GM19238 (cell line): Measurements from ENCODE around the gene DCAF8.

Source experiments
- DNase-seq: peaks from one replicate; pipeline ENCODE4 v3.0.0; 2011; ENCODE audit warnings: low spot score; ENCODE audit not compliant: insufficient read length

Gene DCAF8

GRCh38 chr1:160205242-160206035 lies 56.9 kb downstream of the DCAF8 start, which contains the start of gene PEA15:
Gene PEA15 (plus strand): TSS chr1:160205384. CDS start chr1:160211545, 6,161 bp downstream.
- DNase-seq, result peak; percentile 79

- DNase-seq, result peak; percentile 65
Measured at GRCh38 chr1:160204526-160205241, 57.7 kb downstream of the DCAF8 start.

- no peak for DNase-seq
Measured at GRCh38 chr1:160200786-160201185, 61.6 kb downstream of the DCAF8 start.

- DNase-seq, result no peak
Measured at GRCh38 chr1:160197231-160197630, 65.1 kb downstream of the DCAF8 start.

GRCh38 chr1:160196143-160196542 lies 66.2 kb downstream of the DCAF8 start:
- DNase-seq, result no peak

- DNase-seq, result no peak
Measured at GRCh38 chr1:160194737-160195059, 67.7 kb downstream of the DCAF8 start.

GRCh38 chr1:160193832-160194736 lies 68.3 kb downstream of the DCAF8 start:
- no peak for DNase-seq

GRCh38 chr1:160193091-160193819 lies 69.1 kb downstream of the DCAF8 start:
- peak; percentile 63 for DNase-seq

GRCh38 chr1:160192234-160192633 lies 70.1 kb downstream of the DCAF8 start:
- no peak for DNase-seq

GRCh38 chr1:160191756-160192155 lies 70.6 kb downstream of the DCAF8 start:
- DNase-seq, result no peak

- DNase-seq, result no peak
Measured at GRCh38 chr1:160189649-160190625, 72.4 kb downstream of the DCAF8 start, which contains the start of gene CASQ1. Gene CASQ1 (plus strand): TSS chr1:160190575. CDS start chr1:160190752, 177 bp downstream.

- DNase-seq, result no peak
Measured at GRCh38 chr1:160188341-160188740, 74.0 kb downstream of the DCAF8 start.

GRCh38 chr1:160187407-160187806 lies 74.9 kb downstream of the DCAF8 start:
- no peak for DNase-seq

- DNase-seq, result no peak
Measured at GRCh38 chr1:160186729-160187128, 75.6 kb downstream of the DCAF8 start.

- no peak for DNase-seq
Measured at GRCh38 chr1:160186246-160186645, 76.1 kb downstream of the DCAF8 start.

- no peak for DNase-seq
Measured at GRCh38 chr1:160179336-160179735, 83.0 kb downstream of the DCAF8 start.

GRCh38 chr1:160178731-160179130 lies 83.6 kb downstream of the DCAF8 start:
- DNase-seq, result no peak

- DNase-seq, result no peak
Measured at GRCh38 chr1:160177667-160178066, 84.7 kb downstream of the DCAF8 start.

GRCh38 chr1:160177231-160177630 lies 85.1 kb downstream of the DCAF8 start:
- no peak for DNase-seq

GRCh38 chr1:160171980-160172379 lies 90.4 kb downstream of the DCAF8 start:
- DNase-seq, result no peak
